KOPT-K1 (cell line): ENCODE measurements around the gene C2orf74.
"Not testable (repeated sequence)": the region's sequence is repeated elsewhere in the genome, so short reads cannot be mapped to it uniquely, and the experiment has no call there.

Source experiments
- H3K27ac ChIP-seq: fragments of 200-600 bp; sonication (generic); 2 replicates; pipeline ENCODE4 v1.5.1; 2016; ENCODE audit warnings: antibody characterized with exemption, mild to moderate bottlenecking, low read depth, low read length; ENCODE audit not compliant: poor library complexity, severe bottlenecking
- H3K36me3 ChIP-seq: fragments of 200-600 bp; sonication (generic); 2 replicates; pipeline ENCODE4 v1.5.1; 2017; ENCODE audit warnings: antibody characterized with exemption, mild to moderate bottlenecking, low read length, moderate library complexity; ENCODE audit not compliant: insufficient read depth
- H3K9me3 ChIP-seq: fragments of 200-600 bp; sonication (generic); 2 replicates; pipeline ENCODE4 v1.5.1; 2017; ENCODE audit warnings: antibody characterized with exemption, low read length, mild to moderate bottlenecking; ENCODE audit not compliant: insufficient read depth, poor library complexity, severe bottlenecking

C2orf74 gene

DNA sequence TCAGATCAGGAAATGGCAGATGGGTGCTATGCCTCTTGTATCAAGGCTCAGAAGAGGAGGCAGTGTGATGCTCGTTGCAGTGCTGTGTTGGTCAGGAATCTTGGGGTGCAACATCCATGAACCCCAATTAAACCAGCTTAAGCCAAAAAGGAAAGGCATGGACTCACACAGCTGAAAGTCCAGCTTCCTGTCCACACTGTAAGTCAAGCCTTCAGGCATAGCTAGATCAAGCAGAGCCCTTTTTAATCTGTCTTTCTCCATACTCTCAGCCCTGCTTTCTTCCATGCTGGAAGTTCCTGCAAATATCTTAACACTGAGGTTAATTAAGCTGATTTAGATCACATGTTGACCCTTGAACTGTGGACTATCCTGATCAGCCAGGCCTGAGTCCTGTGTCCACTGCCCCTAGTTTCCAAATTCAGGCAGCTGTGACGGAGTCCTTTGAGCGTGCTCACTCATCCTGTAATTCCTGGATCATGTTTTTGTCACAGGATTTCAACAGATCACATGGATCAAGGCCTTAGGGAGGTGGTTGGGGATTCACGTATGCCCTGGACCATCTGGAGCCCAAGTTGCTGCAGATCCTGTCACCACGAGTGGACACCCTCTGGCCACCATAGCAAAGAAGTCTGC, 4.5 kb upstream of the C2orf74 start:
- Histone ChIP-seq H3K9me3 (no peaks in the 10 kb centered on the region), H3K27ac (no peak overlapping the region), H3K36me3 (no peaks in the 10 kb centered on the region)

DNA sequence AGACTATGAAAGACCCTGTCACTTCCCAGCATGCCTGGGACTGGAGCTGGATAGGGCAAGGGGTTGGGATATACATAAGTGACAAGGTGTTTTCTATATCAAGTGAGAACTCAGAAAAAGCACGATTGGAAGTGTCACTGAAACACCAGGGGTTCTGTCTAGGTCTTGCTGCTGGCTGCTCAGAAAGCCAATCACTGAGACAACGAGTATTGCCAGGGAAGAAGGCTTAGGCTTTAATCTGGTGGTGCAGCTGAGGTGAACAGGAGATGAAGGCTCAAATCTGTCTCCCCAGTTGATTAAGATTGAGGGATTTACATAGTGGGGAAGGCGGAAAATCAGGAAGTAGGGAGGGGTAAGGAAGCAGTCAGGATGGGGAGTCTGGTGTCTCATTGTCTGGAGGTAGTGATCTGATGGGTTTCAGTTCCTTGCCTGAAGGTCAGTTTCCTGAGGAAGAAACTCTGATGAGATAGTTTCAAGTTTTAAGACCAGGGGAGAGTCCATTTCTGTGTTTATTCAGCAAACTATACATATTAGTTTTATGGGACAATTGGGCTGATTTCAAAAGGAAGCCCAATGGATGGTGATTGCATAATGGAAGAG, 3.5 kb upstream of the C2orf74 start:
- H3K36me3 ChIP-seq = no peaks in the 10 kb centered on the region
- H3K9me3 ChIP-seq = no peaks in the 10 kb centered on the region
- no peak overlapping the region for H3K27ac ChIP-seq

- Histone ChIP-seq H3K9me3 (no peaks in the 10 kb centered on the region), H3K36me3 (peaks cover 9% of the 10 kb centered on the region), H3K27ac (no peak overlapping the region)
These were observed 733 bp downstream of the C2orf74 start for GRCh38 chr2:61162721-61163120.

GRCh38 chr2:61165082-61165481, 3.1 kb downstream of the C2orf74 start:
- not testable (repeated sequence) for H3K9me3 ChIP-seq, H3K27ac ChIP-seq, H3K36me3 ChIP-seq

- H3K36me3 ChIP-seq = peaks cover 9% of the 10 kb centered on the region
- H3K27ac ChIP-seq = no peak overlapping the region
- H3K9me3 ChIP-seq = no peaks in the 10 kb centered on the region
These were observed 4.0 kb downstream of the C2orf74 start for GRCh38 chr2:61165946-61166345.

DNA sequence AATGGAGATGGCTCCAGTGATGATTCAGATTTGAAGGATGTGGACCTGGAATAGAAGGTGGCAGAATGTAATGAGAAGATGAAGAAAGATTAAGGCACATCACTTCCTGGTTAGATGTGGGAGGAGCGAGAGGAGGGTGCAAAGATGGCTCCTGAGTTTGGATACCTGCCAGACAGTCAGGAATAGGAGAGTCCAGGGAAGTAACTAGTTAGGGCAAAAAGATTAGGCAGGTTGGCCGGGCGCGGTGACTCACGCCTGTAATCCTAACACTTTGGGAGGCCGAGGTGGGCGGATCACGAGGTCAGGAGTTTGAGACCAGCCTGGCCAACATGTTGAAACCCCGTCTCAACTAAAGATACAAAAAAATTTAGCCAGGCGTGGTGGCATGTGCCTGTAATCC, 5.6 kb downstream of the C2orf74 start:
- Histone ChIP-seq H3K27ac (no peak overlapping the region), H3K9me3 (no peaks in the 10 kb centered on the region), H3K36me3 (peaks cover 9% of the 10 kb centered on the region)

DNA sequence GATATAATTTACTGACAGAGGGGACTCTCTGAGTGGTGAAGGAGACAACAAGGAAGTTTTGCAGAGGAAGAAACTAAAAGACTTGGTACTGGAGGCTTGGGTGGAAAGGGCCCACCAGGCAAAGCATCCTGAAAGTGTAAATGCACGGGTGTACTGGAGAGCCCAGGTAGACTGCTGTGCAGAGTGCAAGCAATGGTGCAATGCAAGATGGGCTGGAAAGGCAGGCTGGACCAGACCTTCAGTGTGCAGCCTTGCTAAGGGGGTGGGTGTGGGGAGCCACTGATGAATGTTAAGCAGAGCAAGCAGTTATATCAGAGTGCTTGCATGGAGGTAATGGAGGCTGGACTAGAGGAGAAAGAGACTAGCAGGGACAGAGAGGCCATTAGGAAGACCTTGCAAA, 10.7 kb downstream of the C2orf74 start:
- Histone ChIP-seq H3K27ac (no peak overlapping the region), H3K9me3 (no peaks in the 10 kb centered on the region)

DNA sequence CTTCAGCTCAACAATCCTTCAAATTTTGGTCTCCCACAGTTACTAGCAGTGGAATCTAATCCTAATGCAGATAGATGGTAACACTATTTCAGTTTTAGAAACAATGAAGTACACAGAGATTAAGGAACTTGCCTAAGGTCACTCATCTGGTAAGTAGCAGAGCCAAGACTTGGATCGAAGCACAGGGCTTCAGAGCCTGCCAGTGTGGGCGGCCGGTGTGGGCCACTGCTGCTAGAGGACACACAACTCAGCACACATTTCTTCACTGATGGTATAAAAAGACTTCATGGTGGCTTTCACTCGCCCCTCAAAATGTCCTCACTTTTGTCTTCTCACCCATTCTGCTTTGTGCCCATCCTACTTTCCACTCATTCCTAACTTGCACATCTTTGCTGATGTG, 11.1 kb downstream of the C2orf74 start:
- Histone ChIP-seq H3K9me3 (no peaks in the 10 kb centered on the region), H3K36me3 (no peaks in the 10 kb centered on the region), H3K27ac (no peak overlapping the region)

More for the DNA sequence above, 10.7 kb downstream of the C2orf74 start:
- H3K36me3 ChIP-seq = no peaks in the 10 kb centered on the region

- Histone ChIP-seq H3K36me3 (peaks cover 13% of the 10 kb centered on the region), H3K27ac (no peak overlapping the region), H3K9me3 (no peaks in the 10 kb centered on the region)
These were observed 13.0 kb downstream of the C2orf74 start for GRCh38 chr2:61175036-61175435.

GRCh38 chr2:61176755-61177726, 15.1 kb downstream of the C2orf74 start:
- Histone ChIP-seq H3K36me3 (peaks cover 33% of the 10 kb centered on the region), H3K27ac (peak overlapping the region; percentile 98), H3K9me3 (no peaks in the 10 kb centered on the region)

DNA sequence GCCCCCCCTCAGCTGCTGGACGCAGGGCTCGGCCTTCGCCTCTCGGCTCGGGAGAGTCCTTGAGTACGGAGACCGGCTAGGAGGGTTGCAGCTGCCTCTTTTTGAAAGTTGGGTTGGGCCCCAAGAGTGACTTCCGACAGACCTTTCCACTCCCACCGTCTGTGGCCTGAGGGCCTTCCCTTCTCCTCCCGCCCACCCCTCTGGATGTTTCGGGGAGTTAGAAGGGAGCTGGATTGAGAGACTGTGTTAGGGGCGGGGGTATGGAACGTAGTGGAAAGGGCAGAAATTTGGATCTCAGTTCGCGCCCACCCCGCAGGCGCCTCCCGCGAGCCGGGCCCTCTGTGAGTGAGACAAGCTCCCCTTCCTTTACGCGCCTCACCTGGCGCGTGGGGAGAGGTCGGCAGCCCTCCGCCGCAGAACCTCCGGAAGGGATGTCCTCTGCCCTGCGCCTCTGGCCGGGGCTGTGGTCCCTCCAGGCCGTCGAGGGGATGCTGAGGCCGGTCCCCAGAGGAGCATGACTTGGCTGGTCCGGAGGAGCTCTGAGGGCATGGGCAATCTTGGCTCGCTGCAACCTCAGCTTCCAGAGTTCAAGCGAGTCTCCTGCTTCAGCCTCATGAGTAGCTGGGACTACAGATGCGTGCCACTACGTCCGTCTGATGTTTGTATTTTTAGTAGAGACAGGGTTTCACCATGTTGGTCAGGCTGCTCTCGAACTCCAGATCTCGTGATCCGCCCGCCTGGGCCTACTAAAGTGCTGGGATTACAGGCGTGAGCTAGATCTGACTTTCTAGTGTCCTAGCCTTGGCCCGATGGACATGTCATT, 15.9 kb downstream of the C2orf74 start:
- Histone ChIP-seq H3K9me3 (no peaks in the 10 kb centered on the region), H3K36me3 (peaks cover 42% of the 10 kb centered on the region), H3K27ac (peak overlapping the region; percentile 98)

DNA sequence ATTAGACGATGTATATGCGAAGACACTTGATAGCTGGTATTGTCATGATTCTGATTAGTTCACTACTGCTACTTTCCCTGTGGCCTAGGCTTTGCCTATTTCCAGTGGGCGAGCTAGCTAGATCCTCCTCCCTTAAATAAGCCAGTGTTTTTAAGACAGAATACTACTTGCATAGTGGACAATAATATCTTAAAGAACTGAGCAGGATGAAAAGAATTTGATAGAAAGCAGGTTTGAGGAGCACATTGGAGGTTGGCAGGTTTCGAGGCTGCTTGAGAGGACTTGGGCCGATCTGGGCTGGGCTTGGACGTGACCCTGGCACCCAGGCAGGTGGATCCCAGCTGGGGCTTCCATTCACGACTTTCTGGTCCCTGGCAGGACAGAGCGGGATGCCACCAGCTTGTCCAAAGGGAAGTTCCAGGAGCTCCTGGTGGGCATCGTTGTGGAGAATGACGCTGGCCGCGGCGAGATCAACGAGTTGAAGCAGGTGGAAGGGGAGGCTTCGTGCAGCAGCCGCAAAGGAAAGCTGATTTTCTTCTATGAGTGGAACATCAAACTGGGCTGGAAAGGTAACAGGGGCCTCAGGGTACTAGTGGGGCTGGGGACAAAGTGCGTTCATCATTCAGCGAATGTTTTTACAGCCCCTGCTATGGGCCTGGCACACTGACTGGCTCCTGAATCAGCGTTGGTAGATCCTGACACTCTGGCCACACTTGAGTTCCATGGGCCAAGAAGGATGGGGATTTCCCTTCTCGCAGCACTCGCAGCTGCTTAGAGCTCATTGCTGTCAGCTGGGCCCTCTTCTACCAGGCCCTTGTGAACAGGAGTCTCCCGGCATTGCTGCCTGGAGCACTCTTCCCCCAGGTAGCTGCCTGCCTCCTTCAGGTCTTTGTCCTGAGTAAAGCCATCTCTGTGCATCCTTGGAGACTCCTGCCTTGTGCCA, 16.9 kb downstream of the C2orf74 start:
- peaks cover 52% of the 10 kb centered on the region for H3K36me3 ChIP-seq
- peak overlapping the region; percentile 98 for H3K27ac ChIP-seq
- no peaks in the 10 kb centered on the region for H3K9me3 ChIP-seq

DNA sequence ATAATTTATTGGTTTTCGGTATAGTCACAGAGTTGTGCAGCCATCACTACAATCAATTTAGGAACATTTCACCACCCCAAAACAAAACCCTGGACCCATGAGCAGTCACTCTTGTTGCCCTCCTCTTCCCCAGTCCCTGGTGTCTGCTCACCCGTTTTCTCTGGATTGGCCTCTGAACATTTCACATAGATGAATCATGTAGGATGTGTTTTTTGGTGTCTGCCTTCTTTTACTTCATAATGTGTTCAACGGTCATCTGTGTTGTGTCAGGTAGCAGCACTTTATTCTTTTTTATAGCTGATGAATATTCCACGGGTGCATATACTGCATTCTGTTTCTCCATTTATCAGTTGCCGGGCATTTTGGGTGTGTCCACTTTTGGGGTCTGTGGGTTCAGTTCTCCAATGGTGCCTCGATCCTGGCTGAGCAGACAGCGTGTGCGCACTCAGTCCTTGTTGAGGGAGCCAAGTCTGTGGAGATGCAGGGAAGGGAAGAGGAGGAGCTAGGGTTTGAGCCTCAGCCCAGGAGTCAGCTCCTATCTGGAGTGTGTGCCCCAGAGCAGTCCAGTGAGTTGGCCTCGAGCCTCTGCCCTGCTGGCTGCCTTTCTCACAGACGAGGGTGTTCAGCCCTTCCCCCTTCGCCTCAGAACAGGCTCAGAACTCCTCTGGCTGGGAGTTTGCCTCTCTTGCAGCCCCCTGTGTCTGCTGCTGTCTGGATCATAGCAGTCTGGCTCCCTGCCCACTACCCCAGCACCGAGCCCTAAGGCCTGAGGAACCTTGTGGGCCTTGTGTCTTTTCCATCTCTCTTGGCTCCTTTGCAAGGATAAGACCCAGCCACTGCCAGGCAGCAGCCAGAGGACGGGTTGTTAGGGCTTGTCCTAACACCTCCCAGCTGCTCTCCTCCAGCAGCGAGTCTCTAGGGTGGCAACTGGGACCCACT, 18.0 kb downstream of the C2orf74 start:
- H3K9me3 ChIP-seq = no peaks in the 10 kb centered on the region
- no peak overlapping the region for H3K27ac ChIP-seq
- H3K36me3 ChIP-seq = peaks cover 63% of the 10 kb centered on the region
